ENCODE measurements around the gene TECPR1. TPM values are rescaled to one million over a fixed set of nuclear protein-coding genes. Genes with fewer than 3 reads are reported as not detected.

Gene TECPR1
- total RNA-seq, 1 experiment from 2014 or later = 7.4 TPM

- peak; percentile 5 for DNase-seq (ENCODE audit: low read depth)
Measured at GRCh38 chr7:98211676-98212531, 40.1 kb downstream of the TECPR1 start.

DNA sequence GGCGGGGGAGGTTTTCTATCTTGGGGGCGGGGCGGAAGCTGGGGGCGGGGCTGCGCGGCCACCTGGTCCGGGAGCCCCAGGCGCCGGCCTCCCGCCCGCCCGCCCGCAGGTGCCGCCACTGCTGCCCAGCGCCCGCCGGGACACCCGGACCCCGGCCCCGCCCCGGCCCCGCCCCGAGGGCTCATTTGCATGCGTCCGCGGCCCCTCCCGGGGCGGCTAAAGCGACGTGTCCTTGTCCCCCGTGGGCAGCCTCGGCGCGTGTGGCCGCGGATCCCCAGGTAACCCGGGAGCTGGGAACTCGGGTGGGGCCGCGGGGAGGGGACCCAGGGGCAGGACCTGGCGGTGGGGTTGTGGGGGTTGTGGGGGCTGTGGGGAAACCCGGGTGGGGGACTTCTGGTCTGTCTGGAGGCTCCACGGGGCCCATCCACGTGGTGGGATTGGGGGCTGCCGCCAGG lies 40.8 kb downstream of the TECPR1 start, which contains the start of gene BHLHA15:
Gene BHLHA15, plus strand, starts transcription at position 219 of the 455 bp plus-strand sequence. CDS start 871 bp downstream, outside the sequence.
- DNase-seq (ENCODE audit: low read depth) = peak; percentile 9

DNA sequence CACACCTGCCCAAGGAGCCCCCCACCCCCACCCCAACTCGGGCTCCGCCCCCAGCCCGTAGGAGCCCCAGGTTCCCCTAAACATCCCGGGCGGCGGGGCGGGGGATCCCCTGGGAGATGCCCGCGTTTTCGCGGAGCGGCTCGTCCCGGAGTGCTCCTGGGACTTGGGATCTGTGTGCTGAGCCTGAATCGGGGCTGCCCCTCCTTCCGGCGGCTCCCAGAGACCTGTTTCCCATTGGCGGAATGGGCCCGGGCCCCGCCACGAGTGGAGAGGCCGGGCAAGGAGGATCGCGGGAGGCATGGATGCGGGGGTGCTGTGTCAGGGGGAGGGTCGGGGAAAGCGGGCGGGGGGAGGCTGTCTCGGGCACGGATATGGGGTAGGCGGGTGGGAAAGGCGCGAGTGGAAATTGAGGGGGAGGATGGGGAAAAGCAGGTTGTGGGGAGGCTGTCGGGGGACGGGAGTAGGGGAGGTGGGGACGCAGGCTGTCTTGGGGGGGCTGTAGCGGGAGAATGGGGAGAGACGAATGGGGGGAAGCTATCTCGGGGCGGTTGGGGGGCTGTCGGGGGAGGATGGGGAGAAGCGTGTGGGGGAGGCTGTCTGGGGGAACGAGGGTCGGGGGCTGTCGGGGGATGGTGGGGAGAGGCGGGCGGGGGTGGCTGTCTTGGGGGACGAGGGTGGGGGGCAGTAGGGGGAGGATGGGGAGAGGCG lies 41.4 kb downstream of the TECPR1 start:
- DNase-seq (ENCODE audit: low read depth) = no peak

- no peak for DNase-seq (ENCODE audit: low read depth)
Measured at GRCh38 chr7:98209166-98209920, 42.7 kb downstream of the TECPR1 start.

GRCh38 chr7:98206451-98207330 lies 45.3 kb downstream of the TECPR1 start:
- DNase-seq (ENCODE audit: low read depth) = no peak

GRCh38 chr7:98205162-98205845 lies 46.7 kb downstream of the TECPR1 start:
- DNase-seq (ENCODE audit: low read depth) = no peak

GRCh38 chr7:98204670-98205069 lies 47.4 kb downstream of the TECPR1 start:
- no peak for DNase-seq (ENCODE audit: low read depth)

- DNase-seq (ENCODE audit: low read depth) = no peak
Measured at GRCh38 chr7:98203964-98204605, 47.9 kb downstream of the TECPR1 start.

- DNase-seq (ENCODE audit: low read depth) = no peak
Measured at GRCh38 chr7:98203261-98203963, 48.6 kb downstream of the TECPR1 start.

DNA sequence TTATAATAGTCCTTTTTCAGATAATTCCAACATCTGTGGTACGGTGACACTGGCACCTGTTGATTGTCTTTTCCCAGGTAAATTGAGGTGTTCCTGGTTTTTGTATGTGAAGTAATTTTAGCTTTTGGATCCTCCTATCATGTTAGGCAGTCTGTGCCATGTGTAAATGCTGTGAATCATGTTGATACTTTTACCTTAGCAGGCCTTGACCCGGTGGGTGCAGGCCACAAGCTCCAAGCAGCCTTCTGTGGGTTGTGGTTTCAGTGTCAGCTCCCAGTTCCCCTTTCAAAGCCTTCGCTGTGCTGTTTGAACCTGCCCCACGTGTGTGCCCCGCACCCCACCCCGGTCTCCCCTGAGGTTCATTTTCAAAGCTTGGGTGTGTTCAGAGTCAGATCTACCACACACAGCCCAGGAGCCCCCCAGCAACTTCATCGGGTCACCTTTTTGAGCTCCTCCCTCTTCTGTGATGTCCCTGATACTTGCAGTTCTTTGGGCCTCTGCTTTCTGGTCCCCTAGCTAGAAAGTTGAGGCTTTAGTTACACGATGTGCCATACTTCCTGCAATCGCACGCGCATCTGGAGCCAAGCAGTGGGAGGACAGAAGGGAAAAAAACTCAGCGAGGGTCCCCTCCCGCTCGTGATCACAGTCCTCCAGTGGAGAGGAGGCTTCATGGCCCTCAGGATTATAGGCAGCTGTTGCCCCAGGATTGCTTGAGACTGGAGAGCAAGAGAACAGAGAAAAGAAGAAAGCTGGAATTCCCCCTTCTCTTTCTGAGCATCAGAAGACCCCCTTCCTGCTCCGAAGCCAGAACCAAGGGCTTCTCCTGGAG lies 49.5 kb downstream of the TECPR1 start:
- no peak for DNase-seq (ENCODE audit: low read depth)

DNA sequence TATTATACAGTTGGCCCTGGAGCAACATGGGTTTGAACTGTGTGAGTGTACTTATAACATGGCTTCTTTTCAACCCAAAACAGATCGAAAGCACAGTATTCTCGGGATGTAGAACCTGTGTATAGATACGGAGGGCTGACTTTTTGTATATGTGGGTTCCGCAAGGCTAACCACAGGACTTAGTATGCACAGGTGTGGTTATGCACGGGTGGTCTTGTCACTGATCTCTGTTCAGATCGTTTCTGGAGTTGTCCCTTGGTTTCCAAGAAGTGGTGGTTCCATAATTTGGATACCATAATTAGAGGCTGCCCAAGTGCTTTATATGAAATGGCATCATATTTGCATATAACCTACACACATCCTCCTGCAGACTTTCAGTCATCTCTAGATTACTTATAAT lies 51.7 kb downstream of the TECPR1 start:
- no peak for DNase-seq (ENCODE audit: low read depth)

- no peak for DNase-seq (ENCODE audit: low read depth)
Measured at GRCh38 chr7:98199131-98199530, 52.9 kb downstream of the TECPR1 start.

- DNase-seq (ENCODE audit: low read depth) = no peak
Measured at GRCh38 chr7:98196706-98197605, 55.1 kb downstream of the TECPR1 start.

DNA sequence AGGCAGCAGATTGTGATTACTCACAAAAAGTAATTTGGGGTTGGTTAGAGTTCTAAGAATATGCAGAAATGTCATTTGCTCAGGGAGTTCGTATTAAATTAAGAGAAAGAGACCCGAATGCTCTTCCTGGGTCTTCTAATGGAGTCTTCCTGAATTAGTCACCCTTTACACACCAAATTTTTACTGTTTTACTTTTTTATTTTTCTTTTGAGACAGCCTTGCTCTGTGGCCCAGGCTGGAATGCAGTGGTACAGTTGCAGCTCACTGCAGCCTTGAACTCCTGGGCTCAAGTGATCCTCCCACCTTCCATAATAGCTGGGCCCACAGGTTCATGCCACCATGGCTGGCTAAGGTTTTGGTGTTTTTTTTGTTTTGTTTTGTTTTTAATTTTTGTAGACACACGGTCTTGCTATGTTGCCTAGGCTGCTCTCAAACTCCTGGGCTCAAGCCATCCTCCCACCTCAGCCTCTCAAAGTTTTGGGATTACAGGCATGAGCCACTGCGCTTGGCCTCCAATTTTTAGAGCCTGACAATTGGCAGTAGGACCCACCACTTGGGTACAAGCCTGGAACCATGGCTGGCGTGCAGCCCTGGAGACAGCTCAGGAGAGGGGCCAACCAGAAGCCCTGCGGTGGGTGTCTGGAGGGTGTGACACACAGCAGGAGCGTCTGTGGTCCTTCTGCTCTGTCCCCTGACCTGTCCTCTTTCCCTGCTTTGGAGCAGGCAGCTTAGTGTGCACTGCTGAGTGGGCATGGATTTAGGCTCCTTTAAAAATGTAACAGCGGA lies 57.2 kb downstream of the TECPR1 start:
- DNase-seq (ENCODE audit: low read depth) = no peak

GRCh38 chr7:98194186-98194585 lies 57.8 kb downstream of the TECPR1 start:
- no peak for DNase-seq (ENCODE audit: low read depth)

DNA sequence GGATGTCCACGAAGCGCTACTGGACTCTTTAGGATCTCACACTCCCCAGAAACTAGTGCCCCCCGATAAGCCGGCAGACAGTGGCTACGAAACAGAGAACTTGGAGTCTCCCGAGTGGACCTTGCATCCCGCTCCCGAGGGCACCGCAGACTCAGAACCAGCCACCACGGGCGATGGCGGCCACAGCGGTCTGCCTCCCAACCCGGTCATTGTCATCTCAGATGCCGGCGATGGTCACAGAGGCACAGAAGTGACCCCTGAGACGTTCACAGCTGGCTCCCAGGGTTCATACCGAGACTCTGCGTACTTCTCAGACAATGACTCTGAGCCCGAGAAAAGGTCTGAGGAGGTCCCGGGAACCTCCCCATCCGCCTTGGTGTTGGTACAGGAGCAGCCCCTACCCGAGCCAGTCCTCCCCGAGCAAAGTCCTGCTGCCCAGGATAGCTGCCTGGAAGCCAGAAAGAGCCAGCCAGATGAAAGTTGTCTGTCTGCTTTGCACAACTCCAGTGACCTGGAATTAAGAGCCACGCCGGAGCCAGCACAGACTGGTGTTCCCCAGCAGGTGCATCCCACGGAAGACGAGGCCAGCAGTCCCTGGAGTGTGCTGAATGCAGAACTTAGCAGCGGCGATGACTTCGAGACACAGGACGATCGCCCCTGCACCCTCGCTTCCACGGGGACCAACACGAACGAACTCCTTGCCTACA lies 58.4 kb downstream of the TECPR1 start:
- no peak for DNase-seq (ENCODE audit: low read depth)

Measured in RPMI7951 (cell line).